Endothelial cell of umbilical vein (primary cell): Measurements from ENCODE around the gene CCSER1. TPM values are rescaled to one million over a fixed set of nuclear protein-coding genes. Genes with fewer than 3 reads are reported as not detected.

Experiments
- BruUV-seq: library from RNA; stranded (reverse); fragments of 400-500 nt; replicated peaks from 2 replicates; lab custom pipeline; 2021; lab: Mats Ljungman, UMichigan
- CTCF ChIA-PET: fragments of 300-600, 350-600 bp; sonication (Branson Sonifier 250); formaldehyde crosslinking; loops from one replicate; lab custom pipeline; 2021; ENCODE audit warnings: antibody characterized with exemption, inconsistent platforms; lab: Charles Lee
- POLR2A ChIA-PET: fragments of 300-600, 350-600 bp; sonication (Branson Sonifier 250); formaldehyde crosslinking; loops from one replicate; lab custom pipeline; 2021; ENCODE audit warnings: antibody characterized with exemption, inconsistent platforms; lab: Charles Lee
- DNase-seq: peaks from one replicate; pipeline ENCODE4 v3.0.0-alpha.2; 2011; ENCODE audit warnings: low read depth, low spot score
- FAIRE-seq: peaks from 2 replicates; lab custom pipeline; 2011; peaks lifted over from hg19 to GRCh38; lab: Jason Lieb, UNC
- H2AFZ ChIP-seq: 2 replicates; pipeline ENCODE4 v1.6.0; 2012; ENCODE audit warnings: low read depth, low read length, control low read depth, inconsistent platforms
- H3K27ac ChIP-seq: 2 replicates; pipeline ENCODE4 v1.5.1; 2011; ENCODE audit warnings: low read depth, mild to moderate bottlenecking, control low read depth, low read length, moderate library complexity; ENCODE audit not compliant: insufficient read depth
- H3K27me3 ChIP-seq, 2 experiments: 2 replicates each; pipeline versions ENCODE4 v1.6.0 to v1.6.1; 2011; ENCODE audit warnings: low read length in 2 of 2, mixed read lengths in 1 of 2; ENCODE audit not compliant: control insufficient read depth in 2 of 2, insufficient read depth in 2 of 2
- H3K36me3 ChIP-seq, 2 experiments: 2 replicates in 1 of 2; 3 replicates in 1 of 2; pipeline ENCODE4 v1.5.1; 2011; ENCODE audit warnings: low read length in 2 of 2, mild to moderate bottlenecking in 1 of 2, moderate library complexity in 1 of 2; ENCODE audit not compliant: control insufficient read depth in 2 of 2, insufficient read depth in 2 of 2; ENCODE audit errors: extremely low read depth in 1 of 2
- H3K4me1 ChIP-seq: 3 replicates; pipeline ENCODE4 v1.5.1; 2011; ENCODE audit warnings: mild to moderate bottlenecking, low read length; ENCODE audit not compliant: control insufficient read depth, insufficient read depth; ENCODE audit errors: extremely low read depth
- H3K4me2 ChIP-seq: 2 replicates; pipeline ENCODE4 v1.6.1; 2011; ENCODE audit warnings: low read length, control low read depth, mixed read lengths; ENCODE audit not compliant: insufficient read depth
- H3K4me3 ChIP-seq, 3 experiments: fragments of 200-600 bp in 1 of 3; sonication (generic), shearing (Covaris generic) in 1 of 3; replicated peaks in 1 of 3; 2 replicates each; pipeline ENCODE4 v1.5.1; 2011 to 2016; ENCODE audit warnings: control low read depth in 3 of 3, low read length in 3 of 3, mild to moderate bottlenecking in 2 of 3, inconsistent platforms in 1 of 3, low read depth in 1 of 3, moderate library complexity in 1 of 3; ENCODE audit not compliant: insufficient read depth in 1 of 3
- H3K79me2 ChIP-seq: 2 replicates; pipeline ENCODE4 v1.6.0; 2012; ENCODE audit warnings: low read length, inconsistent platforms; ENCODE audit not compliant: control insufficient read depth, insufficient read depth
- H3K9ac ChIP-seq: replicated peaks from 2 replicates; pipeline ENCODE3; 2011; ENCODE audit warnings: low read length, control low read depth; ENCODE audit not compliant: insufficient read depth; ENCODE audit errors: extremely low read depth
- H3K9me1 ChIP-seq: replicated peaks from 3 replicates; pipeline ENCODE4 v1.6.0; 2011; ENCODE audit warnings: mild to moderate bottlenecking, low read length; ENCODE audit not compliant: control insufficient read depth, insufficient read depth; ENCODE audit errors: extremely low read depth
- H3K9me3 ChIP-seq: replicated peaks from 2 replicates; pipeline ENCODE4 v1.5.1; 2012; ENCODE audit warnings: low read length, inconsistent platforms; ENCODE audit not compliant: control insufficient read depth, insufficient read depth
- H4K20me1 ChIP-seq: replicated peaks from 2 replicates; pipeline ENCODE3; 2011; ENCODE audit warnings: mild to moderate bottlenecking, low read length; ENCODE audit not compliant: control insufficient read depth, insufficient read depth; ENCODE audit errors: extremely low read depth
- EZH2 ChIP-seq: IDR thresholded peaks from 2 replicates; pipeline ENCODE4 v1.6.1; 2012; ENCODE audit warnings: borderline replicate concordance, low read depth, mild to moderate bottlenecking, moderate library complexity, low read length, inconsistent platforms; ENCODE audit not compliant: severe bottlenecking
- FOS ChIP-seq: IDR thresholded peaks from 2 replicates; pipeline ENCODE4 v1.6.1; 2011; ENCODE audit warnings: mild to moderate bottlenecking, low read length, moderate library complexity, borderline replicate concordance; ENCODE audit not compliant: insufficient read depth
- GATA2 ChIP-seq: IDR thresholded peaks from 2 replicates; pipeline ENCODE4 v1.7.0; 2011; ENCODE audit warnings: low read depth, mild to moderate bottlenecking, moderate library complexity, mixed read lengths, low read length; ENCODE audit not compliant: insufficient read length, insufficient read depth
- JUN ChIP-seq: IDR thresholded peaks from 2 replicates; pipeline ENCODE4 v1.6.1; 2011; ENCODE audit warnings: borderline replicate concordance, low read depth; ENCODE audit not compliant: insufficient read length, insufficient read depth
- MYC ChIP-seq: IDR thresholded peaks from one replicate; pipeline ENCODE4 v1.6.1; 2011; ENCODE audit warnings: mild to moderate bottlenecking, low read depth, low read length
- POLR2A ChIP-seq: IDR thresholded peaks from 2 replicates; pipeline ENCODE4 v1.6.1; 2012; ENCODE audit warnings: low read depth, mild to moderate bottlenecking, control low read depth, low read length
- POLR2AphosphoS5 ChIP-seq: IDR thresholded peaks from 2 replicates; pipeline ENCODE4 v1.6.1; 2012; ENCODE audit warnings: low read depth, mild to moderate bottlenecking, control low read depth, low read length, moderate library complexity; ENCODE audit not compliant: insufficient read depth
- dilution Hi-C: fragments of 300-500 bp; cut with MboI; formaldehyde crosslinking; loops from one replicate; pipeline ENCODE4 v1.15.0; 2019; ENCODE audit warnings: low sequenced_read_pairs; ENCODE audit not compliant: extremely low pct_ligation_motif_present
- intact Hi-C: fragments of 100-400 bp; cut with micrococcal nuclease; formaldehyde crosslinking; loops from one replicate; pipeline ENCODE4 v1.10.0; 2022
- polyA plus RNA-seq, 4 experiments: library from polyadenylated mRNA; depleted of rRNA in 3 of 4; stranded (reverse) in 3 of 4; unstranded in 1 of 4; fragments of >200 nt; gene quantifications; 2 replicates each; pipeline versions ENCODE4 v1.2.1 to v1.2.3, GENCODE V29; 2011 to 2012; ENCODE audit warnings: missing spikeins in 1 of 4
- total RNA-seq: library from RNA; stranded (reverse); gene quantifications from 2 replicates; pipeline ENCODE4 v1.2.3, GENCODE V29; 2021
- TF ChIP-seq, protein P1 (sequence below): IDR thresholded peaks from 2 replicates; pipeline ENCODE4 v1.6.1; 2011; ENCODE audit not compliant: insufficient read depth, insufficient read length
- TF ChIP-seq, protein P2 (sequence below), 2 donors: IDR thresholded peaks; 1 replicate in 1 of 2; 2 replicates in 1 of 2; pipeline ENCODE4 v1.5.1; 2011; ENCODE audit warnings: low read length in 2 of 2, mild to moderate bottlenecking in 2 of 2, moderate library complexity in 2 of 2, control low read depth in 1 of 2, inconsistent platforms in 1 of 2, low read depth in 1 of 2; ENCODE audit not compliant: insufficient read depth in 1 of 2; ENCODE audit errors: extremely low read depth in 1 of 2

The CCSER1 gene
- total and polyA plus RNA-seq, 2 donors (not counting 3 experiments of a cell fraction or from before 2014, with no cell fraction given): 0.11 to 1.8 TPM

DNA sequence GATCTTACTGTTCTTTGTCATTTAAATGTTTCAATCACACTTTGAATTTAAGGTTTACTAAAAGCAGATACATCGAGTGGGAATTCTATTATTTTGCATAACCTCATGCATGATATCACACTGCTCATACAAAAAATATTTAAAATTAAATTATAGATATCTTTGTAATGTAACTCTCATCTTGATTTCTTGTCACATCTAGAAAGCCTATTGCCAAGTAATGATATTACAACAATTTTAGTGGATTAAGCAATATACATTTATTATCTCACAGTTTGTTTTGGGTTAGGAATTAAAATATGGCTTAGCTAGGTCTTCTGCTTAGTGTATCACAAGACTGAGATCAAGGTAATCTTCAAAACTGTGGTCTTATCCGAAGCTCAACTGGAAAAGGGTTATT is 865.0 kb downstream of the CCSER1 start:
- Histone ChIP-seq H4K20me1 (no peaks in the 10 kb centered on the region), H3K4me3 (no peak overlapping the region), H3K79me2 (no peaks in the 10 kb centered on the region), H3K4me1 (no peaks in the 10 kb centered on the region), H3K9me1 (no peaks in the 10 kb centered on the region), H3K27me3 (no peaks in the 10 kb centered on the region), H3K27ac (no peak overlapping the region), H3K9me3 (no peaks in the 10 kb centered on the region), H3K4me2 (no peak overlapping the region), H3K9ac (no peak overlapping the region), H2AFZ (no peak overlapping the region), H3K36me3 (no peaks in the 10 kb centered on the region)
- intact Hi-C loops: no loop called here
- ChIA-PET POLR2A (no interaction called here), CTCF (no interaction called here)
- FAIRE-seq (no peak), DNase-seq (no peak)
- no peak for TF ChIP-seq POLR2AphosphoS5
- TF ChIP-seq, protein P1, sequence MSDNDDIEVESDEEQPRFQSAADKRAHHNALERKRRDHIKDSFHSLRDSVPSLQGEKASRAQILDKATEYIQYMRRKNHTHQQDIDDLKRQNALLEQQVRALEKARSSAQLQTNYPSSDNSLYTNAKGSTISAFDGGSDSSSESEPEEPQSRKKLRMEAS: no peak
- TF ChIP-seq, protein P2, sequence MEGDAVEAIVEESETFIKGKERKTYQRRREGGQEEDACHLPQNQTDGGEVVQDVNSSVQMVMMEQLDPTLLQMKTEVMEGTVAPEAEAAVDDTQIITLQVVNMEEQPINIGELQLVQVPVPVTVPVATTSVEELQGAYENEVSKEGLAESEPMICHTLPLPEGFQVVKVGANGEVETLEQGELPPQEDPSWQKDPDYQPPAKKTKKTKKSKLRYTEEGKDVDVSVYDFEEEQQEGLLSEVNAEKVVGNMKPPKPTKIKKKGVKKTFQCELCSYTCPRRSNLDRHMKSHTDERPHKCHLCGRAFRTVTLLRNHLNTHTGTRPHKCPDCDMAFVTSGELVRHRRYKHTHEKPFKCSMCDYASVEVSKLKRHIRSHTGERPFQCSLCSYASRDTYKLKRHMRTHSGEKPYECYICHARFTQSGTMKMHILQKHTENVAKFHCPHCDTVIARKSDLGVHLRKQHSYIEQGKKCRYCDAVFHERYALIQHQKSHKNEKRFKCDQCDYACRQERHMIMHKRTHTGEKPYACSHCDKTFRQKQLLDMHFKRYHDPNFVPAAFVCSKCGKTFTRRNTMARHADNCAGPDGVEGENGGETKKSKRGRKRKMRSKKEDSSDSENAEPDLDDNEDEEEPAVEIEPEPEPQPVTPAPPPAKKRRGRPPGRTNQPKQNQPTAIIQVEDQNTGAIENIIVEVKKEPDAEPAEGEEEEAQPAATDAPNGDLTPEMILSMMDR (IDR thresholded peaks at IDR 0.05; ENCODE audit: extremely low read depth in 1 of 2, insufficient read depth in 1 of 2, low read depth in 1 of 2, low read length in 2 of 2): no peak
- no peak for TF ChIP-seq EZH2
- TF ChIP-seq MYC: no peak
- TF ChIP-seq FOS: no peak
- no peak for TF ChIP-seq POLR2A
- TF ChIP-seq GATA2: no peak
- no peak for TF ChIP-seq JUN
- dilution Hi-C loops: no loop called here
- BruUV-seq: no TSS peak
